Cardiac muscle cell (in vitro differentiated cells and primary cell): Measurements from ENCODE around the gene KCNQ5. TPM values are rescaled to one million over a fixed set of nuclear protein-coding genes. Genes with fewer than 3 reads are reported as not detected.

ENCODE experiments used
- DNase-seq, 2 donors: peaks; one replicate each; pipeline versions ENCODE4 v3.0.0 to v3.0.0-alpha.2; 2010 to 2017; ENCODE audit warnings: low read depth in 1 of 2, low spot score in 1 of 2
- H3K27ac ChIP-seq: fragments of 200-600 bp; sonication (generic); 2 replicates; pipeline ENCODE4 v1.5.1; 2016
- H3K27me3 ChIP-seq: fragments of 200-600 bp; sonication (generic); 2 replicates; pipeline ENCODE4 v1.6.0; 2016; ENCODE audit warnings: control low read depth
- H3K36me3 ChIP-seq: fragments of 200-600 bp; sonication (generic); 2 replicates; pipeline ENCODE4 v1.5.1; 2016; ENCODE audit warnings: control low read depth
- H3K4me1 ChIP-seq: fragments of 200-600 bp; sonication (generic); 2 replicates; pipeline ENCODE4 v1.8.1; 2017; ENCODE audit warnings: low read depth, mild to moderate bottlenecking, mixed run types
- H3K4me3 ChIP-seq: fragments of 200-600 bp; sonication (generic); 2 replicates; pipeline ENCODE4 v1.5.1; 2016; ENCODE audit warnings: mild to moderate bottlenecking
- H3K9me3 ChIP-seq: fragments of 200-600 bp; sonication (generic); 2 replicates; pipeline ENCODE4 v1.5.1; 2017; ENCODE audit warnings: low read depth, mild to moderate bottlenecking, control low read depth
- CTCF ChIP-seq: IDR thresholded peaks from 2 replicates; pipeline ENCODE4 v1.5.1; 2012; ENCODE audit warnings: low read depth, mild to moderate bottlenecking, low read length
- polyA plus RNA-seq: library from polyadenylated mRNA; unstranded; fragments of >200 nt; fragmentation: Nextera tagmentation; extraction: Ambion mirVana; gene quantifications from 2 replicates; pipeline ENCODE4 v1.2.1, GENCODE V29; 2016
- total RNA-seq: library from RNA; depleted of rRNA; stranded (reverse); fragments of >200 nt; gene quantifications from 2 replicates; pipeline ENCODE4 v1.2.3, GENCODE V29; 2016

The KCNQ5 gene
- total and polyA plus RNA-seq, 2 experiments from 2014 or later, result 31.4 to 45.4 TPM

GRCh38 chr6:73028124-73028766 is 406.4 kb downstream of the KCNQ5 start:
- no peak for DNase-seq
- H3K27me3 ChIP-seq, result no peaks in the 10 kb centered on the region

GRCh38 chr6:73028893-73029450 is 407.1 kb downstream of the KCNQ5 start:
- Histone ChIP-seq H3K4me3 (no peak overlapping the region), H3K27ac (no peak overlapping the region), H3K9me3 (no peaks in the 10 kb centered on the region), H3K4me1 (peaks cover 18% of the 10 kb centered on the region), H3K36me3 (no peaks in the 10 kb centered on the region), H3K27me3 (no peaks in the 10 kb centered on the region)
- DNase-seq, result no peak
- TF ChIP-seq CTCF, result no peak

More at GRCh38 chr6:73028124-73028766, 406.4 kb downstream of the KCNQ5 start:
- TF ChIP-seq CTCF, result no peak
- Histone ChIP-seq H3K9me3 (no peaks in the 10 kb centered on the region), H3K27ac (no peak overlapping the region), H3K36me3 (no peaks in the 10 kb centered on the region), H3K4me1 (peaks cover 18% of the 10 kb centered on the region), H3K4me3 (no peak overlapping the region)

GRCh38 chr6:73030257-73030656 is 408.4 kb downstream of the KCNQ5 start:
- no peak for DNase-seq
- Histone ChIP-seq H3K9me3 (no peaks in the 10 kb centered on the region), H3K4me3 (no peak overlapping the region), H3K27me3 (no peaks in the 10 kb centered on the region), H3K36me3 (no peaks in the 10 kb centered on the region), H3K27ac (peak overlapping the region; percentile 31), H3K4me1 (peaks cover 18% of the 10 kb centered on the region)
- no peak for TF ChIP-seq CTCF

GRCh38 chr6:73030791-73031782 is 409.2 kb downstream of the KCNQ5 start:
- peak overlapping the region; percentile 31 for H3K27ac ChIP-seq
- H3K9me3 ChIP-seq, result no peaks in the 10 kb centered on the region
- TF ChIP-seq CTCF, result no peak
- H3K27me3 ChIP-seq, result no peaks in the 10 kb centered on the region
- H3K4me1 ChIP-seq, result peaks cover 18% of the 10 kb centered on the region
- no peaks in the 10 kb centered on the region for H3K36me3 ChIP-seq
- no peak for DNase-seq
- no peak overlapping the region for H3K4me3 ChIP-seq

- DNase-seq, result no peak
- H3K27ac ChIP-seq, result peak overlapping the region; percentile 3
- H3K4me1 ChIP-seq, result peaks cover 18% of the 10 kb centered on the region
- no peaks in the 10 kb centered on the region for H3K36me3 ChIP-seq
- TF ChIP-seq CTCF, result no peak
- H3K4me3 ChIP-seq, result no peak overlapping the region
- H3K9me3 ChIP-seq, result no peaks in the 10 kb centered on the region
- no peaks in the 10 kb centered on the region for H3K27me3 ChIP-seq
These were observed 410.7 kb downstream of the KCNQ5 start for GRCh38 chr6:73032586-73032985.
